Lower leg skin (tissue), 3 donors: ENCODE results near the gene TSPYL2.

Experiments
- POLR2A ChIP-seq, 2 donors: fragments of 450-650 bp; IDR thresholded peaks; one replicate each; pipeline ENCODE4 v1.6.1; 2016 to 2017; ENCODE audit warnings: antibody characterized with exemption in 2 of 2, mild to moderate bottlenecking in 1 of 2, moderate library complexity in 1 of 2
- TF ChIP-seq, protein P1 (sequence below), 3 donors: fragments of 450-650 bp; IDR thresholded peaks; one replicate each; pipeline ENCODE4 v1.5.1; 2016; ENCODE audit warnings: antibody characterized with exemption in 3 of 3, mild to moderate bottlenecking in 3 of 3, moderate library complexity in 2 of 3

DNA sequence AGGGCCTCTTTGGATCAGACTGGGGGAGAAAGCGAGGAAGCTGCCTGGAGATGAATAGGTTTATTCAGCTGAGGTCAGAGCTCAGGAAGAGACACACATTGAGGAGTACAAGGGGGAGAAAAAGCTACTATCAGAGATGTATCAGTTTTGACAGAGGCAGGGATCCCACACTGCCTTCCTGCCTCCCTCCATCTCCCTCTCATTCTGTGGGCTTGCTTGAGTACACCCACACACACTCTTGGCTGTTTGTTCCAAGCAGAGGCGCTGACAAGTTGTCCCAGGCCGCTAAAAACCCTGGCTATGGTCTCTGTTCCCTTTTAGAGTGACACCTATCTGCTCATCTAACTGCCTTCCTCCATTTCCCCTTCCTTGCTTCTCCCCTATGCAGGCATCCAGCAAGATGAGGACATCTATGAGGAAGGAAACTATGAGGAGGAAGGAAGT, 5.2 kb downstream of the TSPYL2 start:
- TF ChIP-seq, protein P1, sequence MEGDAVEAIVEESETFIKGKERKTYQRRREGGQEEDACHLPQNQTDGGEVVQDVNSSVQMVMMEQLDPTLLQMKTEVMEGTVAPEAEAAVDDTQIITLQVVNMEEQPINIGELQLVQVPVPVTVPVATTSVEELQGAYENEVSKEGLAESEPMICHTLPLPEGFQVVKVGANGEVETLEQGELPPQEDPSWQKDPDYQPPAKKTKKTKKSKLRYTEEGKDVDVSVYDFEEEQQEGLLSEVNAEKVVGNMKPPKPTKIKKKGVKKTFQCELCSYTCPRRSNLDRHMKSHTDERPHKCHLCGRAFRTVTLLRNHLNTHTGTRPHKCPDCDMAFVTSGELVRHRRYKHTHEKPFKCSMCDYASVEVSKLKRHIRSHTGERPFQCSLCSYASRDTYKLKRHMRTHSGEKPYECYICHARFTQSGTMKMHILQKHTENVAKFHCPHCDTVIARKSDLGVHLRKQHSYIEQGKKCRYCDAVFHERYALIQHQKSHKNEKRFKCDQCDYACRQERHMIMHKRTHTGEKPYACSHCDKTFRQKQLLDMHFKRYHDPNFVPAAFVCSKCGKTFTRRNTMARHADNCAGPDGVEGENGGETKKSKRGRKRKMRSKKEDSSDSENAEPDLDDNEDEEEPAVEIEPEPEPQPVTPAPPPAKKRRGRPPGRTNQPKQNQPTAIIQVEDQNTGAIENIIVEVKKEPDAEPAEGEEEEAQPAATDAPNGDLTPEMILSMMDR (IDR thresholded peaks at IDR 0.05) = no peak
- no peak for TF ChIP-seq POLR2A (IDR thresholded peaks at IDR 0.05)
